ENCODE data around the gene CFAP77.

DNA sequence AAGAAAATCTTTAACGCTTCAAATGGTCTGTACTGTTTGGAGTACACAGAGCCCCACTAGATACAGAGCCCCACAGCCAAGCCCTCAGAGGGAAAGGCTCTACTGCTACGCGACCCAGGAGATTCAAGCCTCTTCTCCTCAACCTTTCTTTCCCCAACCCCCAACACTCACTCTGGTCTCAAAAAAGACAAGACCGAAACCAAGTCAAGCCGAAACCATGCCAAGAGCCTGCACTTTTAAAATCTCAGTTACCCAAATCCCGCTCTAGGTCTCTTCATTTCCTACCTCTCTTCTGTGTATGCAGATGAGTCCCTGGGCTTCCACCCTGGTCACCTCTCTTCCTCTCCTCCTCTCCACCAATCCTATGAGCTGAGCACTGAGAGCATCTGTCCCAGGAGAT is 204.3 kb downstream of the CFAP77 start:
- TF ChIP-seq FOXM1 (IDR thresholded peaks at IDR 0.05; ENCODE audit: borderline replicate concordance) (no peak), NFRKB (IDR thresholded peaks at IDR 0.05) (no peak), FOXK2 (IDR thresholded peaks at IDR 0.05) (no peak), L3MBTL2 (conservative IDR thresholded peaks at IDR 0.05) (no peak), SUZ12 (IDR thresholded peaks at IDR 0.05) (no peak), HDGF (IDR thresholded peaks at IDR 0.05; ENCODE audit: borderline replicate concordance) (no peak)

Data from HEK293T (cell line).